A673 (cell line): ENCODE data around the gene PUM1.

Source experiments
- EZH2 ChIP-seq: fragments of 200-600 bp; sonication (generic); IDR thresholded peaks from 2 replicates; pipeline ENCODE4 v1.6.1; 2017; ENCODE audit warnings: borderline replicate concordance, low read depth, mild to moderate bottlenecking, mixed read lengths, antibody characterized with exemption, low read length; ENCODE audit not compliant: poor library complexity, severe bottlenecking
- TF ChIP-seq, protein P1 (sequence below): fragments of 300-800, 200-600 bp; sonication (generic); conservative IDR thresholded peaks from 2 replicates; pipeline ENCODE4 v1.5.1; 2017; ENCODE audit warnings: low read depth, mild to moderate bottlenecking, antibody characterized with exemption, low read length, moderate library complexity, mixed read lengths

DNA sequence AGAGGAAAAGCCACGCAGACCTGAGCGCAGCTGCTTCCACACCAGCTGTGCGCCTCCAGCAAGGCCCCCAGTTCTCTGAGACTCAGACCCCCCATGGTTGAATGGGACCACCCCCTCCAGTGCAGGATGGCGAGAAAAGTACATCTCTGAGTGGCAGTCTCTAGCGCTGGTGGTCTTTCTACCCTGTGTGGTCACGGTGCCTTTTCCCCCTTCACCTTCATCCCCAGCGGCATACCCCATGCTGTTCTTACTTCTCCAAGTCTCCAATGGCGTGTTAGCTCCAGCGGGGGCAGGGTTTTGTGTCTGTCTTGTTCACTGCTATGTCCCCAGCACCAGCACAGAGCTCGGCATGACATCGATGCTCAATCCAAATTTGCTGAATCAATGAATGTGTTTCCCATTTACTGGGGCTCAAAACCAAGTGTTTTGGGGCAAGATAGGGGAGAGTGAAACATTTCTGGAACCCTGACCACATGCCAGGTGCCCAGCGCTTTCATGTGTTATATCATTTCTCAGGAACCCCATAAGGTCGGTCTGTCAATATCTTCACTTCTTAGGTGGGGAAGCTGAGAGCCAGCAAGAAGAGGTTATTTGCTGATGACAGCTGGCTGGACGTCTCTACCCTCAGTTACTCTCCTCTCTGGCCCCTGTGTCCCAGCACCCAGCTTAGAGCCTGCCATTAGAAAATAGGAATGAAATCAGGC lies 156.0 kb downstream of the PUM1 start:
- TF ChIP-seq, protein P1, sequence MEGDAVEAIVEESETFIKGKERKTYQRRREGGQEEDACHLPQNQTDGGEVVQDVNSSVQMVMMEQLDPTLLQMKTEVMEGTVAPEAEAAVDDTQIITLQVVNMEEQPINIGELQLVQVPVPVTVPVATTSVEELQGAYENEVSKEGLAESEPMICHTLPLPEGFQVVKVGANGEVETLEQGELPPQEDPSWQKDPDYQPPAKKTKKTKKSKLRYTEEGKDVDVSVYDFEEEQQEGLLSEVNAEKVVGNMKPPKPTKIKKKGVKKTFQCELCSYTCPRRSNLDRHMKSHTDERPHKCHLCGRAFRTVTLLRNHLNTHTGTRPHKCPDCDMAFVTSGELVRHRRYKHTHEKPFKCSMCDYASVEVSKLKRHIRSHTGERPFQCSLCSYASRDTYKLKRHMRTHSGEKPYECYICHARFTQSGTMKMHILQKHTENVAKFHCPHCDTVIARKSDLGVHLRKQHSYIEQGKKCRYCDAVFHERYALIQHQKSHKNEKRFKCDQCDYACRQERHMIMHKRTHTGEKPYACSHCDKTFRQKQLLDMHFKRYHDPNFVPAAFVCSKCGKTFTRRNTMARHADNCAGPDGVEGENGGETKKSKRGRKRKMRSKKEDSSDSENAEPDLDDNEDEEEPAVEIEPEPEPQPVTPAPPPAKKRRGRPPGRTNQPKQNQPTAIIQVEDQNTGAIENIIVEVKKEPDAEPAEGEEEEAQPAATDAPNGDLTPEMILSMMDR: no peak
- no peak for TF ChIP-seq EZH2
